HepG2 (cell line): Measurements from ENCODE around the gene DCST2. TPM values are rescaled to one million over a fixed set of nuclear protein-coding genes. Genes with fewer than 3 reads are reported as not detected.

Experiments
- FOSL1 ChIP-seq: sonication (generic); formaldehyde crosslinking; IDR thresholded peaks from 2 replicates; pipeline ENCODE4 v1.9.0; 2021; ENCODE audit warnings: missing genetic modification reagents, borderline replicate concordance
- HDAC1 ChIP-seq: sonication (generic); formaldehyde crosslinking; IDR thresholded peaks from 2 replicates; pipeline ENCODE4 v1.5.1; 2020; ENCODE audit warnings: mild to moderate bottlenecking, missing genetic modification reagents
- HNRNPH1 ChIP-seq: fragments of 200-400 bp; formaldehyde crosslinking; optimal IDR thresholded peaks from 2 replicates; pipeline ENCODE3; 2017; ENCODE audit warnings: mild to moderate bottlenecking, low read depth, low read length
- ISL2 ChIP-seq: sonication (generic); formaldehyde crosslinking; IDR thresholded peaks from 2 replicates; pipeline ENCODE4 v1.5.0; 2020; ENCODE audit warnings: missing genetic modification reagents
- KDM5B ChIP-seq: sonication (generic); formaldehyde crosslinking; IDR thresholded peaks from 2 replicates; pipeline ENCODE4 v1.4.0; 2020; ENCODE audit warnings: missing genetic modification reagents, mild to moderate bottlenecking, borderline replicate concordance
- PRPF4 ChIP-seq: fragments of 200-400 bp; formaldehyde crosslinking; IDR thresholded peaks from 2 replicates; pipeline ENCODE4 v1.6.1; 2016; ENCODE audit warnings: low read length, low read depth; ENCODE audit not compliant: poor library complexity, severe bottlenecking
- RBM22 ChIP-seq: fragments of 200-400 bp; formaldehyde crosslinking; optimal IDR thresholded peaks from 2 replicates; pipeline ENCODE3; 2017; ENCODE audit warnings: mild to moderate bottlenecking, low read length, moderate library complexity
- RFX3 ChIP-seq: IDR thresholded peaks from 2 replicates; pipeline ENCODE4 v1.6.1; 2016; ENCODE audit warnings: missing biosample characterization, missing genetic modification reagents
- TCF7 ChIP-seq: sonication (generic); IDR thresholded peaks from 2 replicates; pipeline ENCODE4 v1.6.1; 2016; ENCODE audit warnings: antibody characterized with exemption, low read depth
- YY1 ChIP-seq: IDR thresholded peaks from 2 replicates; pipeline ENCODE4 v1.6.1; 2011; ENCODE audit warnings: low read length, low read depth, moderate library complexity, mild to moderate bottlenecking; ENCODE audit not compliant: insufficient read depth, insufficient replicate concordance
- ZBTB10 ChIP-seq: sonication (generic); formaldehyde crosslinking; IDR thresholded peaks from 2 replicates; pipeline ENCODE4 v1.4.0; 2020; ENCODE audit warnings: missing genetic modification reagents, borderline replicate concordance
- ZKSCAN1 ChIP-seq: fragments of 150-350 bp; IDR thresholded peaks from 2 replicates; pipeline ENCODE4 v1.6.1; 2014; ENCODE audit warnings: low read length
- ZNF318 ChIP-seq: sonication (generic); formaldehyde crosslinking; IDR thresholded peaks from 2 replicates; pipeline ENCODE4 v1.4.0; 2020; ENCODE audit warnings: mild to moderate bottlenecking, missing genetic modification reagents
- ZNF605 ChIP-seq: sonication (generic); formaldehyde crosslinking; IDR thresholded peaks from 2 replicates; pipeline ENCODE4 v1.8.0; 2022; ENCODE audit warnings: mild to moderate bottlenecking, missing genetic modification reagents
- ZNF710 ChIP-seq: sonication (generic); formaldehyde crosslinking; IDR thresholded peaks from 2 replicates; pipeline ENCODE4 v1.5.0; 2020; ENCODE audit warnings: mild to moderate bottlenecking, missing genetic modification reagents, borderline replicate concordance
- ZNF782 ChIP-seq: sonication (generic); formaldehyde crosslinking; IDR thresholded peaks from 2 replicates; pipeline ENCODE4 v1.4.0; 2020; ENCODE audit warnings: missing genetic modification reagents, mild to moderate bottlenecking, borderline replicate concordance
- ZSCAN20 ChIP-seq: sonication (generic); formaldehyde crosslinking; IDR thresholded peaks from 2 replicates; pipeline ENCODE4 v1.4.0; 2020; ENCODE audit warnings: missing genetic modification reagents, mild to moderate bottlenecking, borderline replicate concordance
- polyA plus RNA-seq, 8 experiments: library from polyadenylated mRNA; depleted of rRNA in 3 of 8; stranded (reverse) in 7 of 8; unstranded in 1 of 8; fragments of >200 nt; fragmentation: Illumina TruSeq in 4 of 8; extraction: Trizol in 4 of 8; gene quantifications; 2 replicates each; pipeline versions ENCODE4 v1.2.1 to v1.2.3, GENCODE V29; 2011 to 2016; ENCODE audit warnings: low read depth in 4 of 8, missing spikeins in 1 of 8, mixed read lengths in 1 of 8; ENCODE audit not compliant: insufficient read depth in 1 of 8
- total RNA-seq, 5 experiments: library from RNA; depleted of rRNA; stranded (reverse); fragments of >200 nt; fragmentation: Illumina TruSeq; extraction: Trizol; gene quantifications; 2 replicates each; pipeline ENCODE4 v1.2.3, GENCODE V29; 2016; ENCODE audit warnings: low read depth in 1 of 5

DCST2 gene
- total and polyA plus RNA-seq, 2 of the 13 experiments (the other 11 are each of a cell fraction or from before 2014, with no cell fraction given) = 0.74 TPM; not detected in 1

GRCh38 chr1:155003766-155004351 lies 29.7 kb downstream of the DCST2 start (continued):
- TF ChIP-seq ZBTB10 (CRISPR knock-in tag) (peak; percentile 97; the same call in 1 of the 2 replicates), HNRNPH1 (no peak), YY1 (no peak), ZNF710 (CRISPR knock-in tag) (peak; percentile 10; the same call in 1 of the 2 replicates), RFX3 (CRISPR knock-in tag) (no peak), HDAC1 (CRISPR knock-in tag) (no peak), TCF7 (peak; percentile 58; the same call in 1 of the 2 replicates), PRPF4 (no peak), ZNF782 (no peak), FOSL1 (CRISPR knock-in tag) (no peak), RBM22 (peak; percentile 31), ZNF605 (CRISPR knock-in tag) (0 out of 2 replicates have a peak, but pooled peaks have one; percentile 13), KDM5B (CRISPR knock-in tag) (no peak), ZNF318 (CRISPR knock-in tag) (no peak), ISL2 (CRISPR knock-in tag) (0 out of 2 replicates have a peak, but pooled peaks have one; percentile 33), ZSCAN20 (CRISPR knock-in tag) (no peak), ZKSCAN1 (no peak)
